ENCODE results near the gene TIMMDC1. TPM values are rescaled to one million over a fixed set of nuclear protein-coding genes. Genes with fewer than 3 reads are reported as not detected.
"Not testable (repeated sequence)": the region's sequence is repeated elsewhere in the genome, so short reads cannot be mapped to it uniquely, and the experiment has no call there.

The TIMMDC1 gene
- total RNA-seq, 1 donor from 2014 or later, result 75.4 TPM

- DNase-seq, result no peak
- Mint-ChIP-seq H3K36me3 (ENCODE audit: unreplicated experiment) (no peaks in the 10 kb centered on the region), H3K27ac (ENCODE audit: unreplicated experiment) (no peak overlapping the region), H3K4me1 (ENCODE audit: low read depth, unreplicated experiment) (no peaks in the 10 kb centered on the region), H3K9me3 (ENCODE audit: unreplicated experiment) (peaks cover 2% of the 10 kb centered on the region), H3K27me3 (ENCODE audit: unreplicated experiment) (peaks cover 2% of the 10 kb centered on the region), H3K4me3 (ENCODE audit: unreplicated experiment) (no peak overlapping the region)
- no peak for TF ChIP-seq CTCF (IDR thresholded peaks at IDR 0.05; ENCODE audit: partially characterized antibody, unreplicated experiment)
Observed at GRCh38 chr3:119560160-119560559, 61.8 kb downstream of the TIMMDC1 start.

GRCh38 chr3:119562307-119562961 lies 64.1 kb downstream of the TIMMDC1 start:
- DNase-seq, result no peak
- H3K4me3 Mint-ChIP-seq (ENCODE audit: unreplicated experiment), result no peak overlapping the region
- no peaks in the 10 kb centered on the region for H3K36me3 Mint-ChIP-seq (ENCODE audit: unreplicated experiment)
- no peak for TF ChIP-seq CTCF (IDR thresholded peaks at IDR 0.05; ENCODE audit: partially characterized antibody, unreplicated experiment)
- no peaks in the 10 kb centered on the region for H3K4me1 Mint-ChIP-seq (ENCODE audit: low read depth, unreplicated experiment)
- H3K27me3 Mint-ChIP-seq (ENCODE audit: unreplicated experiment), result peaks cover 4% of the 10 kb centered on the region
- H3K27ac Mint-ChIP-seq (ENCODE audit: unreplicated experiment), result no peak overlapping the region
- H3K9me3 Mint-ChIP-seq (ENCODE audit: unreplicated experiment), result peaks cover 2% of the 10 kb centered on the region

- H3K4me1 Mint-ChIP-seq (ENCODE audit: low read depth, unreplicated experiment); H3K4me3 Mint-ChIP-seq (ENCODE audit: unreplicated experiment); DNase-seq; H3K9me3 Mint-ChIP-seq (ENCODE audit: unreplicated experiment); H3K27ac Mint-ChIP-seq (ENCODE audit: unreplicated experiment); H3K27me3 Mint-ChIP-seq (ENCODE audit: unreplicated experiment); H3K36me3 Mint-ChIP-seq (ENCODE audit: unreplicated experiment): not testable (repeated sequence)
Observed at GRCh38 chr3:119563334-119563733, 65.0 kb downstream of the TIMMDC1 start.

- H3K9me3 Mint-ChIP-seq (ENCODE audit: unreplicated experiment), result no peaks in the 10 kb centered on the region
- H3K4me3 Mint-ChIP-seq (ENCODE audit: unreplicated experiment), result no peak overlapping the region
- peaks cover 2% of the 10 kb centered on the region for H3K27me3 Mint-ChIP-seq (ENCODE audit: unreplicated experiment)
- H3K4me1 Mint-ChIP-seq (ENCODE audit: low read depth, unreplicated experiment), result no peaks in the 10 kb centered on the region
- no peaks in the 10 kb centered on the region for H3K36me3 Mint-ChIP-seq (ENCODE audit: unreplicated experiment)
- DNase-seq, result no peak
- H3K27ac Mint-ChIP-seq (ENCODE audit: unreplicated experiment), result no peak overlapping the region
- TF ChIP-seq CTCF (IDR thresholded peaks at IDR 0.05; ENCODE audit: partially characterized antibody, unreplicated experiment), result no peak
Observed at GRCh38 chr3:119569156-119569555, 70.8 kb downstream of the TIMMDC1 start.

- Mint-ChIP-seq H3K36me3 (ENCODE audit: unreplicated experiment) (no peaks in the 10 kb centered on the region), H3K27me3 (ENCODE audit: unreplicated experiment) (peaks cover 2% of the 10 kb centered on the region), H3K4me1 (ENCODE audit: low read depth, unreplicated experiment) (no peaks in the 10 kb centered on the region), H3K9me3 (ENCODE audit: unreplicated experiment) (no peaks in the 10 kb centered on the region), H3K4me3 (ENCODE audit: unreplicated experiment) (no peak overlapping the region), H3K27ac (ENCODE audit: unreplicated experiment) (no peak overlapping the region)
- DNase-seq, result no peak
- TF ChIP-seq CTCF (IDR thresholded peaks at IDR 0.05; ENCODE audit: partially characterized antibody, unreplicated experiment), result no peak
Observed at GRCh38 chr3:119570229-119570628, 71.9 kb downstream of the TIMMDC1 start.

Measured in glutamatergic neuron (in vitro differentiated cells).